ENCODE measurements around the gene NGF.
"Not testable (repeated sequence)": the region's sequence is repeated elsewhere in the genome, so short reads cannot be mapped to it uniquely, and the experiment has no call there.

Gene NGF

DNA sequence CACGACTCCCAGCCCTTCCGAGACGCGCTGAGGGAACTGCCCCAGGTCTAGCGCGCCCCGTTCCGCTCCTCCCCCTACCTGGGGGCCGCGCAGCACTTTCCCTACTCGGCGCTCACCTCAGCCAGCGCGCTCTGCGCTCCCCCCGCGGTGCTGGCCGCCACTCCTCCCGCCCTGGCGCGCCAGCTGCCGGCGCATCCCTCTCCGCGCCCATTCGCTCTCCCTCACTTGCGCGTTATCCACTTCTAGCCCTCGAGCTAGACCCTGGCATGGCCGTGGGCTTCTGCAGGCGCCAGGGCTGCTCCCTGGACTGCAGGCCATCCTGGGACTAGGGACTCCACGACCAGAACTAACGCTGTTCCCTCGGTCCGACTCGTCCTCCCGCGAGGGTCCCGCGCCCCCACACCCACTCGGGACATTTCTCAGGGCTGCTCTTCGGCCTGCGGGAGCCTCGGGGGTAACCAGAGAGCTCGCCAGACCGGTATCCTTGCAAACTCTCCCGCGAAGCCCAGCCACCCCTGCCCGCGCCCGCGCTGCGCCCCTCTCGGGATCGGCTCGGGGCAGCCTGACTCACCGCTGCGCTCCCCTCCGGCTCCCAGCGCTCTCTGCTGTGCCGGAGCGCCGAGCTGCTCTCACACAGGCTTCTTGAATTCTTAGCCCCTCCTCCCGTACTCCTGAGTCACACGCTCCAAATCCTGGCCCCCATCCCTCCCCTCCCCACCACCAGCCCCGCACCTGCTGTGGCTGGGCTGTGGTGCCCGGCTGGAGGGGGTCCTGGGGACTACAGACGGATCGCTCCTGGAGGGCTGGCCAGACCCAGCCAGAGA, at the start of gene NGF:
Gene NGF (minus strand): TSS at position 617 of the 824 bp plus-strand sequence. CDS start 51,454 bp downstream, outside the sequence.
- DNase-seq: no peak

DNA sequence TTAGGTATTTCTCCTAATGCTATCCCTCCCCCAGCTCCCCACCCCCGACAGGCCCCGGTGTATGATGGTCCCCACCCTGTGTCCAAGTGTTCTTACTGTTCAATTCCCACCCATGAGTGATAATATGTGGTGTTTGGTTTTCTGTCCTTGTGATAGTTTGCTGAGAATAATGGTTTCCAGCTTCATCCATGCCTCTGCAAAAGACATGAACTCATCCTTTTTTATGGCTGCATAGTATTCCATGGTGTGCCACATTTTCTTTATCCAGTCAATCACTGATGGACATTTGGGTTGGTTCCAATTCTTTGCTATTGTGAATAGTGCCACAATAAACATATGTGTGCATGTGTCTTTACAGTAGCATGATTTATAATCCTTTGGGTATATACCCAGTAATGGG, 45.4 kb upstream of the NGF start:
- DNase-seq: not testable (repeated sequence)

DNA sequence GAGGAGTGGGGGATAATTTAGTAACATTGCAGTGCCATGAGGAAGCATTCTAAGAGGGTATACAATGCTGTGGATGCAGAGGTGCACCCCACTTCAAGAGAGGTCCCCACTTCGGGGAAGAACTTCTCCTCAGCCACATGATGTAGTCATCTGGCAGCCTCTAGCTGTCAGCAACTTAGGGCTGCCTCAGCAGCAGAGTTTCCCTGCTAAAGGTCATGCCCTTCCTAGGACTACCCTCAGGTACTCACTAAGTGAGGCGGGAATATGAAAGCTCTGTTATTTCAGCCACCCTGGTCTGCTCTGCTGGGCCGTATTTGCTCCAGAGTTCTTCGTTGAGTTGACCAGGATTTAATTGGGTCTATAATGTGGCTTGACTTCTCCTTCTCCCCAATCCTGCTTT, 41.9 kb upstream of the NGF start:
- DNase-seq: no peak

DNA sequence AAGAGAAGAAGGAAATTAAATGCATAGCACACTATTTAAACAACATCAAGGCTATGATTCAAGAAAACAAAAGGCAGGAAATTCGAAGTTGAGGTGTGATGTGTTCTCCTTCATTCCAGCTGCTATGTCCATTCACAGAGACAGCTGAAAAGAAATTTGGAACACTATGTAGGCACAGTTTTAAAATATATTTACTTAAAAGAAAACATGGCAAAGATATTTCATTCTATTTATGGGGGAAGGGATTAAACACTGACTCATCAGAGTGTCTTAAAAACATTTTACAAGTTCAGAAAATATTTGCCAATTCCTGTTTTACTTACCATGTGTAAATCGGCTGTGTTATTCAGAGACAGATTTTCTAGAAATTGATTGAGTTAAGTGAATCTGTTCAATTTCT, 39.4 kb upstream of the NGF start:
- DNase-seq: no peak

DNA sequence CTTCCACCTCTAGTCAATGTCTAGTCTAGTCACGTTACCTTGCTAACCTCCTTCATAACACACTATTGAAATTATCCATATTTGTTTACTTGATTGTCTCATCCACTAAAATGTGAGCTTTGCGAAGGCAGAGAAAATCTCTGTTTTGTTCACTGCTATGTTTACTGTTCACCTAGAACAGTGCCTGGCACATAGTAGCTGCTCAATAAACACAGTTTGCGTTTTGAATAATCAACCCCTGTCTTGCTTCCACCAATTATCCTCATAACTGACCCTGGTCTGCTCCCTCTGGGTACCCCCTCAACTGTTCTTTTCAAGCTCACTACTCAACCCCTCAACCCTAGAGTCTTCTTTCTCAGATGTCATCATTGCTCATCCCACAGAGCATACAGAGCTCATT, 36.5 kb upstream of the NGF start:
- no peak for DNase-seq

DNA sequence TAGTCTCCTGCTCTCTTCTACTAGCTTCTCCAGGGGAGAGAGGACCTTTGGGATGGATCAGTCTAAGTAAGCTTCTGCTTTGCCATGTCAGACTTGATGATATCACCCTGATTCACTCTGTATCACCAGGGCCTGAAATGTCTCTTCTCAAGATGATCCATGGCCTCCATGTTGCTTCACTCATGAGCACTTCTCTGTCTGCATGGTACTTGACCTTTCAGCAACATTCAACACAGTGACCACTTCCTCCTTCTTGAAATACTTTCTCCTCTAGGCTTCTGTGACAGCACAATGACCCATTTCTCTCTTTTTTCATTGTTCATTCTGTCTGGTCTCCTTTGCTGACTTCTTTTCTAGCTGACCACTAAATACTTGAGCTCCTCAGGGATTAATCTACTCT, 35.3 kb upstream of the NGF start:
- DNase-seq: no peak

DNA sequence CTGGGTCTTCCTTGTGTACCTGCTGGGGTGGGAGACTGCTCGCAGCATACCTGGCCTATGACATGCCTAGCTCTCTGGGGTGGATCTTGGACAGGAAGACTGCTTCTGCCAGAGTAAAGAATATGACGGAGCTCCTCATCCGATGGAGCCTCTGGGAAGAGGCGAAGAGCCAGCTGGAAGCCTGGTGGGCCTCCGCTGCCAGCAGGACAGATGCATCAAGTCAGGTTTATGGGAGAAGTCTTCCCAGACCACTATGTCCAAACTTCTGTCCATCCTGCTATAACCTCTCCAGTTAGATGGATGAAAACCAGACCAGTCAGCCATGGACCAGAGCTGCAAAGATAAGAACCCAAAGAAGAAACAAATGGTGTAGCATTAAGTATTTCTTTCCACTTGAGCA, 27.7 kb upstream of the NGF start:
- no peak for DNase-seq

DNA sequence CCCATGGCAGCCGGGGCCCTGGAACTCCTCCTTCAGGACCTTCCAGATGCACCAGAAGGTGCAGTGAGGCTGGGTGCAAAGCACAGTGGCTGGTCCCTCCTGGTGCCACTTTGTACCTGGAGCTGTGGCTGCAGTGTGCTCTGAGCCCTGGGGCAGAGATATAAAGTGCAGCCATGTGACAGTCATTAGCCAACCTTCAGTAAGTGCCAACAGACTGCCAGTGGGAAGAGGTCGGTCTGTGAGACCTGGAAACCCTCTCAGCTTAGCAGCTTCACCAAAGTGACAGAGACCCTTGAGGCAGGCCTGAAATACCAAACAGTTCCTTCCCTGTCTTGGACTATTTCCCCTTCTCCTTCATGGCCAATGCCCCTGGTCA, 26.7 kb upstream of the NGF start:
- DNase-seq: no peak

DNA sequence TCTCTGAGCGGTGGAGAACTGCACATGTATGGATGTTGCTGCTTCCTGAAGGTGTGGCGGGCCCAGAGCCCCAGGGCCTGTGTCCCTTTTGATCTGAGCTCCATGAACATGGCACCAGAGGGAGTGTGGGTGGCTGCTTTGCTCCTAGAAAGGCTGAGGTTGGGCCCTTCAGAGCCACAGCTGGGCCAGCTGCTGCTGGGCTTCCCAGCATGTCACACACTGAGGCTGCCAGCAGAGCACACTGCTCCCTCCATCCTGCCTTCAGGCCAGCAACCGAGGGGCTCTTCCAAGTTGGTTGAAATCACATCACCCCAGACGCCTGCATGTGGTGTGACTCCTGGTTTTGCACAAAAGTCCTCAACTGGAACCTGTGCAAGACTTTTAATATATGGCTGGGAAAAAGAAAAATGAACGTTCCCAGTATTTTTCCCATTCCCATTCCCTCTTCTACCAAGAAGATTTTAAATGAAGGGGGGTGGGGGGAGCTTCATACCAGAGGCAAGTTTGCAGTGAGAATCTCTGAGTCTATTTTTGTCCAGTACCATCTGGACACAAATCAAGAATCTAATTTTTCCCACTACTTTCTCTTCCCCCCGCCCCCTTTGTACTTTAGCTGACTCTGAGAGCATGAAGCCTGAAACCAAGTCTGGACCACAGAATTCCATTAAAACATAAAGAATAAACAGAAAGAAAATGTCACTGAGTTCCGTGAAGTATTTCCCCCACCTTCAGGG, 26.2 kb upstream of the NGF start:
- no peak for DNase-seq

DNA sequence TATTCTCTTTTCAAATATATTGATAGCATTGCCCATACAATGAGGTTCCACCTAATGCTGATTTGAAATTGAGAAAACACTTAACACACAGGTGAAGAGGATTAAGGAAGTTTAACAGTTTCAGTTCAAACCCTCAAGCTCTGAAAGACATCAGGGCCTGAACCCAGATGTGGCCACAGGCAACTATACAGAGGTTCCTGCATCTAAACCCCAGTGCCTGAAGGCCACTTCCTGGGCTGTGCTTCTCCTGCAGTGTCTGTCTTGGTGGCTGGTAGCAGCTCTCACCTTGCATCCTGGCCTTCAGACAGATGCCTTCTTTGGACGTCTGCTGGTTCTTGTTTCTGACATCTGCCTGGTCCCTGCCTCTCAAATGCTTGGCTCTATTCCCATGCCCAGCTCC, 25.1 kb upstream of the NGF start:
- no peak for DNase-seq

DNA sequence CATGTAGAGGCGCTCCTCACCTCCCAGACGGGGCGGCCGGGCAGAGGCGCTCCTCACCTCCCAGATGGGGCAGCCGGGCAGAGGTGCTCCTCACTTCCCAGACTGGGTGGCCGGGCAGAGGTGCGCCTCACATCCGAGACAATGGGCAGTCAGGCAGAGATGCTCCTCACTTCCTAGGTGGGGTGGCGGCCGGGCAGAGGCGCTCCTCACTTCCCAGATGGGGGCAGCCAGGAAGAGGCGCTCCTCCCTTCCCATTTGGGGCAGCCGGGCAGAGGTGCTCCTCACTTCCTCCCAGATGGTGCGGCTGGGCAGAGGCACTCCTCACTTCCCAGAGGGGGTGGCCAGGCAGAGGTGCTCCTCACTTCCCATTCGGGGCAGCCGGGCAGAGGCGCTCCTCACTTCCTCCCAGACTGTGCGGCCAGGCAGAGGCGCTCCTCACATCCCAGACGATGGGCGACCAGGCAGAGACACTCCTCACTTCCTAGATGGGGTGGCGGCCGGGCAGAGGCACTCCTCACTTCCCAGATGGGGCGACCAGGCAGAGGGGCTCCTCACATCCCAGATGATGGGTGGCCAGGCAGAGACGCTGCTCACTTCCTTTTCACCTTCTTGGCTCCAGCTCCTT, 22.6 kb upstream of the NGF start:
- DNase-seq: not testable (repeated sequence)

DNA sequence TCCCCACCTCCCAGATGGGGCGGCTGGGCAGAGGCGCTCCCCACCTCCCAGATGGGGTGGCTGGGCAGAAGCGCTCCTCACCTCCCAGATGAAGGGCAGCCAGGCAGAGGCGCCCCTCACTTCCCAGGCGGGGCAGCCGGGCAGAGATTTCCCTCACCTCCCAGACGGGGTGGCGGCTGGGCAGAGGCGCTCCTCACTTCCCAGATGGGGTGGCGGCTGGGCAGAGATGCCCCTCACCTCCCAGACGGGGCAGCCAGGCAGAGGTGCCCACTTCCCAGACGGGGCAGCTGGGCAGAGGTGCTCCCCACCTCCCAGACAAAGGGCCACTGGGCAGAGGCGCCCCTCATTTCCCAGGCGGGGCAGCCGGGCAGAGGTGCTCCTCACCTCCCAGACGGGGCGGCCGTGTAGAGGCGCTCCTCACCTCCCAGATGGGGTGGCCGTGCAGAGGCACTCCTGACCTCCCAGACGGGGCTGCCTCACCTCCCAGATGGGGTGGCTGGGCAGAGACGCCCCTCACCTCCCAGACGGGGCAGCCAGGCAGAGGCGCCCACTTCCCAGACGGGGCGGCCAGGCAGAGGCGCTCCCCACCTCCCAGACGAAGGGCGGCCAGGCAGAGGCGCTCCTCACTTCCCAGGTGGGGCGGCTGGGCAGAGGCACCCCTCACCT, 21.9 kb upstream of the NGF start:
- not testable (repeated sequence) for DNase-seq

DNA sequence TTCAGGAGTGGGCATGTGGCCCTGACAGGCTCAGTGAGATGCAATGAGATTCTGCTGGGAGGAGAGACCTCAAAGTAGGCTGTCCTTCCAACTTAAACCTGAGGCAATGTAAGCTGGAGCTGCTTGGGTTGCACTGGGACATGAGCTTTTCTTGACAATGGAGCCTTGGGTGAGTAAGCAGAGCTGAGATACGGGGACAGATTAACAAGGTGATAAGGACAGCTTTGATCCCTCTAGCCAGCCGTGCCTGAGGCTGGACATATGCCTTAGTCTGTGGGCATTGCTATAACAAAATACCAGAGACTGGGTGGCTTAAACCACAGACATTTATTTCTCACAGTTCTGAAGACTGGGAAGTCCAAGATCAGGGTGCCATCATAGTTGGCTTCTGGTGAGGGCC, 18.3 kb upstream of the NGF start:
- no peak for DNase-seq

DNA sequence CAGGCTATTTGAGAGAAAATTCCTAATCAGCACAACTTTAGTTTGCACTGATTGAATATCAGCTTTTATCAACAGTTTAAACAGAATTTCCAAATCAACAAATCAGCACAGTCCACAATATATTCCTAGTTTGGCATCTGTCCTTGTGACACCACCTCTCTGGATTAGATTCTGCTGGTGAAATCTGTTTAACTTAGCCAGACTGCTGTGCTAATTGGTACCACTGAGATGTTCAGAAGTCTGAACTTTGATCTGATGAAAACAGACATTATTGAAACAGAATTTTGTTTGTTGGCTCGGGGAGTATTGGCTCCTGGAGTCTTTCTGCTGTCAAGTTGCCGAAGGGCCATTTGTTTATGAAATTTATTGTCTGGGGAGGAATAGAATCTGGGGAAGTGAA, 17.0 kb upstream of the NGF start:
- DNase-seq: no peak

DNA sequence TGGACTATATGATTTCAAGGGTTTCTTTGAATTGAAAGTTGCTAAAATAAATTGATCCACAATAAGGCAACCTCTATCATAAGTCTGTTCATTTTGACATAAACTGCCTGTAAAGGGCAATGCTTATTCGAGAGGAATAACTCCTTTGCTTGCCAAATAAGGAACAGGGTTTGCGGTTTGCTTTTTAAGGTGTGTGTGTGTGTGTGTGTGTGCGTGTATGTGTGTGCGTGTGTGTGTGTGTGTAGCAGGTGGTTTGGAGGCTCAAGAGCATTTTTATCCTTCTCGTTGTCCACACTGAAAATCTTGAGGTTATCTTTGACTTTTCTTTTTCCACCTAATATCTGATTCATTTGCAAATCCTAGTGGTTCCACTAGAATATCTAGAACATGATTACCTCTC, 13.1 kb upstream of the NGF start:
- no peak for DNase-seq

DNA sequence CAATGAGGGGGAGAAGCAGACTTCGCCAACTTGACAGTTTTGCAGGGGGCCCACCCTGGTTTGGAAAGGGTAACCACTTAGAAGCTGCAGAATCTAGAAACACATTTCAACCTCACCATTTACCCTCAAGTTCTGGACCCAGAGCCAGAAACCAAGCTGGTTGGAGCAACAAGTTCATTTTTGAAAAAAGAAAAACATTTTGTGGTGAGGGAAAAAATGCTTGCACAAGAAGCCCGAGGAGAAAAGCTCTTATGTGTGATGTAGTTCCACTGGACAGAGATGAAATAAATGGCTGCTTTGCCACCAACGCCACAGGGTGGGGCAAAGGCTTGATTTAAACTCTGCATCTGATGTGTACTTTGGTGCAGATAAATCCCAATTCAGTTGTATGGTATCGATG, 10.6 kb upstream of the NGF start:
- no peak for DNase-seq

DNA sequence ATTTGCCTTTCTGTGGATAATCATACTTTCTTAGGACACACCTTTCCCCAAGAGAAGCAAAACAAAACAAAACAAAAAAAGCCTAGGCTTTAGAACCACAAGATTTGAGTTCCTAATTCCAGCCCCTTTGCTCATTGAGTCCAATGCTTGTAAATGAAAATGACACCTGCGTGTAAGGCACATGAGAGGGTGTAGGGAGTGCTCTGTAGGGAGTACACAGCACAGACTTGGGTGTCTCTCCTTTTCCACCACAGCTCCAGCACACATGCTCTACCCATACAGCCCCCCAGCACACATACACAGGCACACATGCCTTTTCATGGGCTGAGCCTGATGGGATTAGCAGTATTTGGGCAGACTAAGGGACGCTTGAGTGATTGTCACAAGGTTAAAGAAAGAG, 9.2 kb upstream of the NGF start:
- DNase-seq: no peak

DNA sequence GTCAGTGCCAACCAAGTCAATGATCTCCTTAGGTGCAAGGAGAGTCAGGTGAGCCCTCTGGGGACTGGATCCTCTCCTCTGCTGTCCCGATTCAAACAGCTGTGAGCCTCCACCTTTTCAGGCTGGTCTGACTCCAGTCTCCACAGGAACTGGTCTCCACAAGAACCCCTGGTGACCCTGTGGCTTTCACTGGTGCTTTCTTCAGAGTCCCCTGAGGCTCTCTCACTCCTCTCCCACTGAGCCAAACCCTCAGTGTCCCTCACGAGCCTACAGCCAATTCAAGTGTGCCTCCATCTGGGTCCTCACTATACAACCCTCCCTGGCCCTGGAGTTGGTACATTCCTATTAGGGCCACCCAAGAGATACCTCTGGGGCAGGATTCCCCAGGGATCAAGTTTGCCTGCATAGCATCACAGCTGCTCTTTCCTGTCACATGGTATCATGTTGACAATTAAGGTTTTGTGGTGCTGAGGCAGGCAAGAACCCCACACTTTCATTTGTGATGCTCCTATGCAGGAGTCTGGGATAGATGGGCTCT, 5.2 kb upstream of the NGF start:
- no peak for DNase-seq

DNA sequence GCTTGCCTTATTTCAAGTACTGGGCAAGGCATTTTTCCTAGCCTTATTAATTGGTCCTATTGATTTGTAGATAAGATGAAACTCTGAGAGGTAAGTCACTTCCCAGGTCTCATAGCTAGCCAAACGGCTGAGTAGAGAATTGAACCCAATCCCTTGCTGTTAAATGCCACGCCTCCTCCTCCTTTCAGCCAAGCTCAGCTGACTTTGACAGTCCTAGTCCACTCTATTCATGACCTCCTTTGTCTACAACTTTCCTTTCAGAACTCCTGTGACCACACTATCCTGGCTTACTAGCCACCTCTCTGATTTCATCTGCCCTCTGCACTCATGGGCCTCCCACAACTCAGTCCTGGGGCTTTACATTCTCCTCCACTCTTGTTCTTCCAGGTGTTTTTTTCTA, 3.9 kb upstream of the NGF start:
- DNase-seq: no peak

DNA sequence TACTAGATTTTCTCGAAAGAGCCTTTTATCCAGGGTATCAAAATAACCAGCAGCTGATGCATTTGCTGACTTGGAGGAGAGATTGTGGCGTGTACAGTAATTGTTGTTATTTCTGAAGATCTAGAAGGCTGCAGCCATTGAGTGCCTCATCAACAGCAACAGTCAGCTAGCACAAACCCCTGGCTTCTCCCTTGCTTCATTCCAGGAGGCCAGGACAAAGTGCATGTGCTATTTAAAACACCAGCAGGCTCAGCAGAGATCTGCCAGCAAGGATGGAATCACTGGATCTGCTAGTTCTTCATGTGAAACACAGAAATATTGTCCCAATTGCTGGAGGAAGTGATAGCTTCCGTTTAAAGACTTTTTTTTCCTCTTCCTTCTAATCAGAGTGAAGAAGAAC, 2.8 kb upstream of the NGF start:
- DNase-seq: no peak

DNA sequence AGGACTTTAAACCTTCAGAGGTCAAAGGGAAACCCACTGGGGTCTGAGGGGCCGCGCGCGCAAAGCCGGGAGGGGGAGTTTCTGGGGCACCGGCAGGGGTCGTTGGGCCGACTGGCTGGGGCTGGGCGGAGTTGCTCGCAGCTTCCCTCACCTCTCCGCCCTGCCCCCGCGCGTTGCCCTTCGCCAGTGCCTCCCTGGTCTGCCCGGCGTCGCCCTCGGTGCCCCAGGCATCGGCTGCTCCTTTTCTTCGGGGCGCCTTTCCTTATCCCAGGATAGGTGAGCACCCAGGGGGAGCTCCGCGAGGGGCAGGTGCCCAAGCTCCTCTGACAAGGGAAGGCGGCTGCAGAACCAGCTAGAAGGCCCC, 390 bp upstream of the NGF start:
- no peak for DNase-seq

DNA sequence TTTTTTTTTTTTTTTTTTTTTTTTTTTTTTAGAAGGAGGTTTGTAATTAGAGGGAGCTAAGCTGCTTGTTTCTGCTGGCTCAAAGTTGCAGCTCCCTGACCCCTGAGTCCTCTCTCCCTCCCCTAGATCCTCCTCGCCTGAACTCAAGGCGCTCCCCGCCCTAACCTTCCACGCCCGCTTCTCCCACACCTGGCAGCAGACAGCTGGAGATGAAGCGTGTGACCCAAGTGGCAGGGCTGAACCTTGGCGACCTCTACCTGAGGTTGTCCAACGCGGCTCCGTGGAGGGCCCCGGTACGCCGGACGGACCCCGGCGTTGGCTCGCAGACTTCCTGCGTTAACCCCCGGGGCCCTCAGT, 795 bp downstream of the NGF start:
- no peak for DNase-seq

DNA sequence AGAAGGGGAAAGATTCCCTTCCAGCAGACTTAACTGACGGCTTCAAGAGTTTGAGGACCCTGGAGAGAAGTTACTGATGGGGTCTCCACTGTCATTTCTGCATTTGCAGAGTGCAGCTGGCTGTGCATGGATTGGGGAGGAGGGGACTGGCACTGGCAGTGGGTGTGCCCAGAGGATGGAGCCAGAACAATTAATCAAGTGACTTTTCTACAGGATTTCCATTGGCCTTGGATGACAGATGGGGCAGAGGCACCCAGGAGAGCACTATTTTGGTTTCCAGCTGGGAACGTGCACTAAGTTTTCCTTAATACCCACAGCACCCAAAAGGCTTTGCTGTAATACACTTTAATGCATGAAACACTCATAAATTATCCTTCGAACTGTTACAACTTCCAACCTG, 1.3 kb downstream of the NGF start:
- no peak for DNase-seq

Measured in activated naive CD4-positive, alpha-beta T cell treated with Interleukin-2 at 50 U/mL for 16 hours (primary cell).